HG03457 (cell line): Measurements from ENCODE around the gene RHEBL1.
A peak's percentile ranks its signal among the peaks of the same experiment; 100 is the strongest.

Experiments used
- ATAC-seq: cut with Tn5 transposase; IDR thresholded peaks from one replicate; pipeline ENCODE4 v1.9.1; 2021; ENCODE audit warnings: moderate number of reproducible peaks; ENCODE audit not compliant: unreplicated experiment

The RHEBL1 gene

GRCh38 chr12:49069507-49070346 is at the start of gene RHEBL1:
Gene RHEBL1, minus strand, starts transcription at chr12:49069979. Its CDS starts 194 bp downstream, at chr12:49069785.
- peak; percentile 92 for ATAC-seq

- ATAC-seq: no peak
Observed at GRCh38 chr12:49111206-49111605, 41.4 kb upstream of the RHEBL1 start.

- peak; percentile 98 for ATAC-seq
Observed at GRCh38 chr12:49110464-49111155, 40.8 kb upstream of the RHEBL1 start, which contains the start of gene LMBR1L. Gene LMBR1L, minus strand, starts transcription at chr12:49110847. Its CDS starts 292 bp downstream, at chr12:49110555.

- ATAC-seq: no peak
Observed at GRCh38 chr12:49109641-49110463, 40.1 kb upstream of the RHEBL1 start.

GRCh38 chr12:49108958-49109404 is 39.2 kb upstream of the RHEBL1 start:
- ATAC-seq: no peak

- no peak for ATAC-seq
Observed at GRCh38 chr12:49105504-49106084, 35.8 kb upstream of the RHEBL1 start.

- ATAC-seq: no peak
Observed at GRCh38 chr12:49104822-49105221, 35.0 kb upstream of the RHEBL1 start.

GRCh38 chr12:49100380-49100779 is 30.6 kb upstream of the RHEBL1 start:
- no peak for ATAC-seq

GRCh38 chr12:49098703-49099102 is 28.9 kb upstream of the RHEBL1 start:
- ATAC-seq: no peak

- ATAC-seq: no peak
Observed at GRCh38 chr12:49098035-49098451, 28.3 kb upstream of the RHEBL1 start.

GRCh38 chr12:49097381-49097780 is 27.6 kb upstream of the RHEBL1 start:
- ATAC-seq: no peak

GRCh38 chr12:49094975-49095365 is 25.2 kb upstream of the RHEBL1 start:
- no peak for ATAC-seq

- ATAC-seq: no peak
Observed at GRCh38 chr12:49094160-49094974, 24.6 kb upstream of the RHEBL1 start, which contains the start of gene DHH. Gene DHH, minus strand, starts transcription at chr12:49094801. Its CDS starts 289 bp downstream, at chr12:49094512.

GRCh38 chr12:49093792-49094159 is 24.0 kb upstream of the RHEBL1 start:
- no peak for ATAC-seq

- ATAC-seq: no peak
Observed at GRCh38 chr12:49092816-49093406, 23.1 kb upstream of the RHEBL1 start.

- no peak for ATAC-seq
Observed at GRCh38 chr12:49092086-49092815, 22.5 kb upstream of the RHEBL1 start.

GRCh38 chr12:49091836-49092085 is 22.0 kb upstream of the RHEBL1 start:
- ATAC-seq: no peak

GRCh38 chr12:49091056-49091835 is 21.5 kb upstream of the RHEBL1 start:
- no peak for ATAC-seq
